GM19455 (cell line): ENCODE results near the gene NBEA.
"Not testable (repeated sequence)": the region's sequence is repeated elsewhere in the genome, so short reads cannot be mapped to it uniquely, and the experiment has no call there.

Source experiments
- ATAC-seq: cut with Tn5 transposase; IDR thresholded peaks from one replicate; pipeline ENCODE4 v1.9.1; 2021; ENCODE audit not compliant: unreplicated experiment

Gene NBEA, protein sequence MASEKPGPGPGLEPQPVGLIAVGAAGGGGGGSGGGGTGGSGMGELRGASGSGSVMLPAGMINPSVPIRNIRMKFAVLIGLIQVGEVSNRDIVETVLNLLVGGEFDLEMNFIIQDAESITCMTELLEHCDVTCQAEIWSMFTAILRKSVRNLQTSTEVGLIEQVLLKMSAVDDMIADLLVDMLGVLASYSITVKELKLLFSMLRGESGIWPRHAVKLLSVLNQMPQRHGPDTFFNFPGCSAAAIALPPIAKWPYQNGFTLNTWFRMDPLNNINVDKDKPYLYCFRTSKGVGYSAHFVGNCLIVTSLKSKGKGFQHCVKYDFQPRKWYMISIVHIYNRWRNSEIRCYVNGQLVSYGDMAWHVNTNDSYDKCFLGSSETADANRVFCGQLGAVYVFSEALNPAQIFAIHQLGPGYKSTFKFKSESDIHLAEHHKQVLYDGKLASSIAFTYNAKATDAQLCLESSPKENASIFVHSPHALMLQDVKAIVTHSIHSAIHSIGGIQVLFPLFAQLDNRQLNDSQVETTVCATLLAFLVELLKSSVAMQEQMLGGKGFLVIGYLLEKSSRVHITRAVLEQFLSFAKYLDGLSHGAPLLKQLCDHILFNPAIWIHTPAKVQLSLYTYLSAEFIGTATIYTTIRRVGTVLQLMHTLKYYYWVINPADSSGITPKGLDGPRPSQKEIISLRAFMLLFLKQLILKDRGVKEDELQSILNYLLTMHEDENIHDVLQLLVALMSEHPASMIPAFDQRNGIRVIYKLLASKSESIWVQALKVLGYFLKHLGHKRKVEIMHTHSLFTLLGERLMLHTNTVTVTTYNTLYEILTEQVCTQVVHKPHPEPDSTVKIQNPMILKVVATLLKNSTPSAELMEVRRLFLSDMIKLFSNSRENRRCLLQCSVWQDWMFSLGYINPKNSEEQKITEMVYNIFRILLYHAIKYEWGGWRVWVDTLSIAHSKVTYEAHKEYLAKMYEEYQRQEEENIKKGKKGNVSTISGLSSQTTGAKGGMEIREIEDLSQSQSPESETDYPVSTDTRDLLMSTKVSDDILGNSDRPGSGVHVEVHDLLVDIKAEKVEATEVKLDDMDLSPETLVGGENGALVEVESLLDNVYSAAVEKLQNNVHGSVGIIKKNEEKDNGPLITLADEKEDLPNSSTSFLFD (N-terminal part only)

DNA sequence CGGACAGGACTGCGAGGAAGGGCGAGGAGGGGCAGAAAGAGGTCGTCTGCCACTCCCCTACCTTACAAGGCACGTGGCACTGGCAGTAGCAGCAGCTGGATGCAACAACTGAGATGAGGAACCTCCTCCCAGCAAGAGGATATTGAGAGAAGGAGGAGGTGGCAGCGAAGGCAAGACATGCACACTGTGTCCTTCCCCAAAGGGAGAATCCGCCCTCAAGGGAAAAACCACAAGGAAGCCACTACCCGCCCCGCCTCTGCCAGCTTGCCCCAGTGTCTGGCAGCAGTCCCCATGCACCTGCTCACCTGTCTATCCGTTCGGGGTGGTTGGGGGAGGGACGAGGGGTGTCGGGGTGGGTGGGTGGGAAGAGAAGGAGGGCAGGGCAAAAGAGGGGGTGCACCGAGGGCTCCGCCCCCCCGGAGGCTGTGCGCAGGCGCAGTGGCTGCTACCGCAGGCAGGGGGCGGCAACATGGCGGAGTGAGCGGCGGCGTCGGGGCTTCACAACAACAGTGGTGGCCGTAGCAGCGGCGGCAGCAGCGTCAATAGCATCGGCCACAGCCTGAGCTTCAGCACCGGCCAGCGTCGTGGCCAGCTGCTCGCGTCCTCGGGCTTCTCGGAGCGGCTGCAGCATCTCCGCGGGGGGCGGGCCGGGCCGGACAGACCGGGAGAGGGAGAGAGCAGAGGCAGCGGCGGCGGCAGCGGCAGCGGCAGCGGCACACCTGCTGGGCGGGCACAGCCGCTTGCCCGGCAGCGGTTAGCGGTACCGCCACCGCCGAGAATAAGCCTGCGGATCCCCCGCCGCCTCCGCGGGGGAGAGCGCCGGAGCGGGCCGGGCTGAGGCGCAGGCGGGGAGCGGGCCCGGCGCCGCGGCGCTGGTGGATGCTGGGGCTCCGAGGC lies at the start of gene NBEA:
Gene NBEA, plus strand, starts transcription at position 436 of the 897 bp plus-strand sequence. CDS start 551 bp downstream, outside the sequence.
- ATAC-seq: peak; percentile 79

GRCh38 chr13:34894756-34895155 lies 47.3 kb upstream of the NBEA start:
- ATAC-seq: no peak

DNA sequence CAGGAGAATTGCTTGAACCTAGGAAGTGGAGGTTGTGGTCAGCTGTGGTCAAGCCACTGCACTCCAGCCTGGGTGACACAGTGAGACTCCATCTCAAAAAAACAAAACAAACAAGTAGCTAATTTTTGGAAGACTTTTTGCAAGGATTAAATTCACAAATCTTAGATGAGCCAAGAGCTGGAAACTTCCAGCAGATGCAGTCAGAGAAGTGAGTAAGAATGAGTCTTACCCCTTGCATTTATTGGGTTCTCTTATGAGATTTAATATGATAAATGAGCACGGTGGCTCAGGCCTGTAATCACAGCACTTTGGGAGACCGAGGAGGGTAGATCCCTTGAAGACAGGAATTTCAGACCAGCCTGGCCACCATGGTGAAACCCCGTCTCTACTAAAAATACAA lies 44.9 kb upstream of the NBEA start:
- no peak for ATAC-seq

- no peak for ATAC-seq
Observed at GRCh38 chr13:34899888-34900287, 42.2 kb upstream of the NBEA start.

GRCh38 chr13:34900288-34900739 lies 41.8 kb upstream of the NBEA start:
- ATAC-seq: no peak

GRCh38 chr13:34901572-34901971 lies 40.5 kb upstream of the NBEA start:
- ATAC-seq: no peak

- ATAC-seq: no peak
Observed at GRCh38 chr13:34911159-34911558, 30.9 kb upstream of the NBEA start.

DNA sequence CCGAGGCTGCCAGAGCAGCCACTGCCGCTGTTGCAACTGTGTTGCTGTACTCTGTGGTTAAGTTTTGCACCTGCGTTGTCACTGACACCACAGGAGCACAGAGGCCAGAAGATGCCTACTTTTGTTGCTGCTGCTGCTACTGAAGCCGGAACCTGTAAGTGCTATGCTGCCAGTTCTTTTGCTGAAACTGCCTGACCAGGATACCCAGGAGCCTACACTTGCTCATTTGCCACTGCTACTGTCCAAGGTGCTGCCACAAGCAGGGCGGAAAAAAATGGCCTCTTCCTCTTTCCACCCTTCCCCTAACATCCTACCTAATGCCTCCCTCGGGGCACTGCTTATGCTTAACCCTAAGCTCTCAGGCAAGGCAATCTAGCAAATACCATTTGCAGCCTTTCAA lies 29.0 kb upstream of the NBEA start:
- ATAC-seq: no peak

DNA sequence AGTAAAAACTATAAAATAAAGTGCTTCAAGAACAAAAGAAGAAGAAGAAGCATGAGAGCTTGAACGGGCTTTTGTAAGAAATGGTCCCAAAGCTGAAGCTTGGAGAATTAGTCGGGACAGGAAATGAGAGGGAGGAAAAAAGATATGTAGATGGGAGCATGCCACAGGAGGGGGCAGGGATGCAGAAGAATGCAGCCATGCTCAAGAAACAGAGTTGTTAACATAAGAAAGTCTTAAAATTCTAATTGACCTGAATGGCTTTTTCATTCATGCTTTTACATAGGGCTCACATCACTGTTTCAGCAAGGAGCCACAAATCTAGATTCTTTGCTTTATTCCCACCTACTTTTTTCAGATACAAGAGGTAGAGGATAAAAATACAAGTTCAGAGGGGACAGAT lies 27.7 kb upstream of the NBEA start:
- ATAC-seq: no peak

DNA sequence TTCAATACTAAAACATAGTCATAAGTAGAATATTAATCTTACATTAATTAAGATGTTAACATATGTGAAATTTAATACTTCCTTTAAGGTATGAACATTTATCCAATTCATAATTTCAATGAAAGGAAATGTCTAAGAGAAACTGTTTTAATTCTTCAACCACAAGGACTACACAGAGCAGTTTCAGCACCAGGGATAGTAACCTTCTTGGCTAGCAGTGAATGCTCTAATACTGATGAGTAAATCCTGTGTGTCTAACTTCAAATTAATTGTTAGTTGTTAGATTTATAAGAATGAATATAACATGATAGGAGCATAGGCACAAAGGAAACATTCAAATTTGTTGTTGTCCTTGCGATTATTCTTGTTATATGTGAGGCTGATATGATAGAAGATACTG lies 15.6 kb upstream of the NBEA start:
- ATAC-seq: no peak

- not testable (repeated sequence) for ATAC-seq
Observed at GRCh38 chr13:34928676-34929075, 13.4 kb upstream of the NBEA start.

DNA sequence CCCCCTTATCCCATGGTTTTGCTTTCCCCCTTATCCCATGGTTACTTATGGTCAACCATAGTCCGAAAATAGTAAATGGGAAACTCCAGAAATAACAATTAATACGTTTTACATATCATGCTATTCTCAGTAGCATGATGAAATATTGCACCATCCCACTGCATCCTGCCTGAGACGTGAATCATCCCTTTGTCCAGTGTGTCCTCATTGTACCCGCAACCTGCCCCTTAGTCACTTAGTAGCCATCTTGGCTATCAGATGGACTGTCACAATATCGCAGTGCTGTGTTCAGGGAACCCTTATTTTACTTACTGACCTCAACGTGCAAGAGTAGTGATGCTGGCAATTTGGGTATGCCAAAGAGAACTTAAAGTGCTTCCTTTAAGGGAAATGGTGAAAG lies 10.5 kb upstream of the NBEA start:
- ATAC-seq: no peak

GRCh38 chr13:34933349-34933748 lies 8.7 kb upstream of the NBEA start:
- no peak for ATAC-seq

DNA sequence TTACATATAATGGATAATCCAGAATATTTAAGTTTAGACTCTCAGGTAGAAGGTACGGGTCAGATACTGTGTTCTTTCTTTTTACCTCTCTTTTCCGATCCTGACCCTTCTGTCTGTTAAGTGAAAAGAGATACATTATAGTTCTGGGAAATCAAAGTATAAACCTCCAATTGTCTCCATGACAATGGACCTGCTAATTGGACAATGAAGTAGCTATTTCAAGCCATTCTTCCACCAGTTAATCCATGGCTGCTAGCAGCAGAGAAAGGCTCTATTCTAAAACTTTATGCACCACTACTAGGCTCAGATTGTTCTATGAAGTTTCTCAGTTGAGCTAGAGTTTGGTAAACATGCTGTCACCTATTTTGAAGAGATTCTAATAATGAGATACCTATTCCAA lies 8.3 kb upstream of the NBEA start:
- ATAC-seq: no peak

- ATAC-seq: no peak
Observed at GRCh38 chr13:34935841-34936240, 6.2 kb upstream of the NBEA start.

DNA sequence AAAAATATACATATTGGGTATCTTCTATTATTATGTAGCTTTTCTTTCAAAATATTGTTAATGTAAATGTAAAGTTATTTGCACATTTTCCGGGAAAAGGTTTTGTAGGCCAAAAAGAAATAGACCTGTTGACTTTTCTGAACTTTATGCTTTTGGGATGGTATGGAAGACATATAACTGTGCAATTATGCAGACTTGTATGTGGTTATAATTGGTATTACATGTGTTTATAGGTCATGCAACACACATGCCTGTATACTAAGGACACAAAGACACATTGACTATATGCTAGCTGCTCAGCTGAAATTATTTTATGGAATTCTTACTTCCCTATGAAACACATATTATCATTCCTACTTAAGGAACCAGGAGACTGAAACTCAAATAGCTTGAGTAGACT lies 2.3 kb upstream of the NBEA start:
- ATAC-seq: no peak

DNA sequence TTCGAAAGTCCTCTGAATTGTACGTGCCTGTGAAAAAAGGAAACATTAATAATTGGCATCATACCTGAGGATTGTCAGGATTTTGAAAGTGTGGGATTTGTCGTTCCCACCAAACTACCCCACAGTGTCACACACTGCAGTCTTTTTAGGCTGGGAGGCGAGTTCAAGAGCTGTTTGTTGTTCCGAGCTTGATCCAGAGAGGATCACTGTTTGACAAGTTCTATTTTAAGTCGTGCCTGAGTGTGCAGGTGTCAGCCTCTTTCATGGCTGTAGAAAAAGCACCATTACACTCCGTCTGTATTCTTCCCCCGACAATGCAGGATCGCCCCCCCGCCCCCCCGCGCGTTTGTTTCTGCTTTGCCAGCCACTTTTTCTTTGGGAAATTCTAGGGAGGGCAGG lies 635 bp upstream of the NBEA start:
- no peak for ATAC-seq

GRCh38 chr13:34942732-34943435 lies 814 bp downstream of the NBEA start:
- no peak for ATAC-seq

DNA sequence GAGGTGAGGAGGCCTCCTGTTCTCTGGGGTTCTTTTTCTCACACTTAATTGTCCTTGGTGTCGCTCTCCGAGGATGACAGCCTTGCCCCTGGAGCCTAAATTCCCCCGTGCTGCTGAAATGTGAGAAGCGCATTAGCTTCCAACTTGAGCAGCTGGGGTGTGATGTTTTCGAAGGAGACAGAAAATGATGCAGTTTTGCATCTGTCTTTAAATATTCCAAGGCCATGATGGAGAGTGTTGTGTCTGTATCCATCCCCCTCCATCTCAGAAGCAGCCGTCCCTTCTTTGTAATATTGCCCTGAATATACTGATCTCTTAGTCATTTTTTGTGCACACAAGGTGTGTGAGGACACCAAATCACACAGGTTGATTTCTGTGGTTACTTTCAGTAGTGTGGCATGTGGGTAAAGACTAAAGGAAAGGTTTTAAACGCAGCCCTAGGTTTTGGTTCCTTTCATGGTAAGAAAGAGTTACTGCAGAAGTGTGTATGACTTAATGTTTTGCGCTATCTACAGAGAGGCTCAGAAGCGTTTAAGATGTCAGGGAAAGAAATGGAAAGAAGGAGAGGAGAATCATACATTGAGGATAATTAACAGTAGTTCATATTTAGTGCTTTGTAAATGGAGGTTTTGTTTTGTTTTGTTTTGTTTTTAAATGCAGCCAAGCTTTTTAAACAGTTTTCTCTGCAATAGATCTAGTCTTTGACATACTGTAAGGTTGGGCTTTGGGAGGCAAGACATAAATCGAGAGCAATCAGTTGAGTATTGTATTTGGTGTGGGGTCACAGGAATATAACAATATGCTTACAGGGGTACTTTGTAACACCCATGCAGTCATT lies 1.6 kb downstream of the NBEA start:
- no peak for ATAC-seq
